Mucosa of stomach (tissue), 1 donor: Measurements from ENCODE around the gene RBMXL2.

Source experiments
- H3K27me3 ChIP-seq: one replicate; pipeline ENCODE4 v1.7.0; 2013; ENCODE audit warnings: mild to moderate bottlenecking, low read length; ENCODE audit not compliant: control insufficient read depth, insufficient read depth
- H3K36me3 ChIP-seq: one replicate; pipeline ENCODE4 v1.7.0; 2013; ENCODE audit warnings: low read length; ENCODE audit not compliant: control insufficient read depth, insufficient read depth
- H3K4me1 ChIP-seq: one replicate; pipeline ENCODE4 v1.7.0; 2013; ENCODE audit warnings: mild to moderate bottlenecking, low read length; ENCODE audit not compliant: control insufficient read depth, insufficient read depth
- H3K4me3 ChIP-seq: one replicate; pipeline ENCODE4 v1.7.0; 2013; ENCODE audit warnings: low read length
- H3K9ac ChIP-seq: one replicate; pipeline ENCODE4 v1.7.0; 2013; ENCODE audit warnings: mild to moderate bottlenecking, low read length, moderate library complexity
- H3K9me3 ChIP-seq: one replicate; pipeline ENCODE4 v1.7.0; 2013; ENCODE audit warnings: mild to moderate bottlenecking, low read length, moderate library complexity; ENCODE audit not compliant: control insufficient read depth
- donor health status: Pancreatic carcinoma.

The RBMXL2 gene

DNA sequence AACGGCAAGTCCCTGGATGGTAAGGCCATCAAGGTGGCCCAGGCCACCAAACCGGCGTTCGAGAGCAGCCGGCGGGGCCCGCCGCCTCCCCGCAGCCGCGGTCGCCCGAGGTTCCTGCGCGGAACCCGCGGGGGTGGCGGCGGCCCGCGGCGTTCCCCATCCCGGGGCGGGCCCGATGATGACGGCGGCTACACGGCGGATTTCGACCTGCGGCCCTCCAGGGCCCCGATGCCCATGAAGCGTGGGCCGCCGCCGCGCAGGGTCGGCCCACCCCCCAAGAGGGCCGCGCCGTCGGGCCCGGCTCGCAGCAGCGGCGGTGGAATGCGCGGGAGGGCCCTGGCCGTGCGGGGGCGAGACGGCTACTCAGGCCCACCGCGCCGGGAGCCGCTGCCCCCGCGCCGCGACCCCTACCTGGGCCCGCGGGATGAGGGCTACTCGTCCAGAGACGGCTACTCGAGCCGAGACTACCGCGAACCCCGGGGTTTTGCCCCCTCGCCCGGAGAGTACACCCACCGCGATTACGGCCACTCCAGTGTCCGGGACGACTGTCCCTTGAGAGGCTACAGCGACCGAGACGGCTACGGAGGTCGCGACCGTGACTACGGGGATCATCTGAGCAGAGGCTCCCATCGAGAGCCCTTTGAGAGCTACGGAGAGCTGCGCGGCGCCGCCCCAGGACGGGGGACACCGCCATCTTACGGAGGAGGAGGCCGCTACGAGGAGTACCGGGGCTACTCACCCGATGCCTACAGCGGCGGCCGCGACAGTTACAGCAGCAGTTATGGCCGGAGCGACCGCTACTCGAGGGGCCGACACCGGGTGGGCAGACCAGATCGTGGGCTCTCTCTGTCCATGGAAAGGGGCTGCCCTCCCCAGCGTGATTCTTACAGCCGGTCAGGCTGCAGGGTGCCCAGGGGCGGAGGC lies 792 bp downstream of the RBMXL2 start:
- no peaks in the 10 kb centered on the region for H3K36me3 ChIP-seq
- H3K9me3 ChIP-seq: no peaks in the 10 kb centered on the region
- no peak overlapping the region for H3K4me3 ChIP-seq
- H3K27me3 ChIP-seq: no peaks in the 10 kb centered on the region
- H3K4me1 ChIP-seq: no peaks in the 10 kb centered on the region
- no peak overlapping the region for H3K9ac ChIP-seq

GRCh38 chr11:7098235-7098832 lies 9.5 kb downstream of the RBMXL2 start:
- Histone ChIP-seq H3K27me3 (no peaks in the 10 kb centered on the region), H3K4me3 (no peak overlapping the region), H3K4me1 (no peaks in the 10 kb centered on the region), H3K9me3 (no peaks in the 10 kb centered on the region), H3K36me3 (no peaks in the 10 kb centered on the region), H3K9ac (no peak overlapping the region)

GRCh38 chr11:7115780-7116179 lies 27.0 kb downstream of the RBMXL2 start:
- Histone ChIP-seq H3K4me1 (no peaks in the 10 kb centered on the region), H3K27me3 (no peaks in the 10 kb centered on the region), H3K36me3 (no peaks in the 10 kb centered on the region), H3K4me3 (no peak overlapping the region), H3K9ac (no peak overlapping the region), H3K9me3 (no peaks in the 10 kb centered on the region)

DNA sequence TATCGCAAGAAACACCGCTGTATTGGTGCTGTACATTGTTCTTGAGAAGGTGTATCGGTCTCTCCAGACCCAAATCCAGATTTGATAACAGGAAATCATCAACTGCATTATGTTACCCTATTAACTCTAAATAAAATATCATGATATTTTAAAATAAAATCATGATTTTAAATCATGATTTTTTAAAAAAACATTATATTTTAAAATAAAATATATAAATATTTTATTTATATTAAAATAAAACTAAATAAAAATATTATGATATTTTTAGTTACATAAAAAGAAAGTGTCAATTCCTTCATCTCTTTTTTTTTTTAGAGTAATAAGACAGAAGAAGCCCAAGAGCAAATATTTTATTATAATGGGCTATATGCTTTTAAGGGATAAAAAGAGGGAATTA lies 27.6 kb downstream of the RBMXL2 start:
- H3K9me3 ChIP-seq: no peaks in the 10 kb centered on the region
- no peaks in the 10 kb centered on the region for H3K4me1 ChIP-seq
- H3K9ac ChIP-seq: no peak overlapping the region
- H3K36me3 ChIP-seq: no peaks in the 10 kb centered on the region
- H3K4me3 ChIP-seq: no peak overlapping the region
- H3K27me3 ChIP-seq: no peaks in the 10 kb centered on the region

DNA sequence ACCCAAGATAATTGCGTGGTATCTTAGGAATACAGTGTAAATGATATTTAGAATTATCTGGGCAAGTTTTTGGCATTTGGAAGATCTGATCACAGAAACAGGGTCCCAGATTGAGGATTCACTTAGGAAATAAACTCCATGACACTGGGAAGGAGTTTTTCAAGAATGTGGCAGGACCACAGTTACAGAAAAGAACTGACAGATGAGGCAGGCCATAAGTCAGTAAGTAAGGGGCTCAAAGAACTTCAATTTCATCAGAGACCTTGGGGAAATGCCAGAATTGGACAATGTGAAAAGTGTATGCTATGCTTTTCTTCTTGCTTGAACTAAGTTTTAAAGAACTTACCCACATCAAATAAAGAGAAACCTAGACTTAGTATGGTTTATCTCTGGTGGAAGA lies 49.3 kb downstream of the RBMXL2 start:
- no peaks in the 10 kb centered on the region for H3K9me3 ChIP-seq
- H3K9ac ChIP-seq: no peak overlapping the region
- no peaks in the 10 kb centered on the region for H3K4me1 ChIP-seq
- no peaks in the 10 kb centered on the region for H3K36me3 ChIP-seq
- H3K27me3 ChIP-seq: no peaks in the 10 kb centered on the region
- H3K4me3 ChIP-seq: no peak overlapping the region
